GM19397 (cell line): ENCODE results near the gene GALR2.

Experiments
- ATAC-seq: cut with Tn5 transposase; IDR thresholded peaks from one replicate; pipeline ENCODE4 v1.9.1; 2021; ENCODE audit warnings: mild to moderate bottlenecking, moderate library complexity; ENCODE audit not compliant: unreplicated experiment

Gene GALR2

DNA sequence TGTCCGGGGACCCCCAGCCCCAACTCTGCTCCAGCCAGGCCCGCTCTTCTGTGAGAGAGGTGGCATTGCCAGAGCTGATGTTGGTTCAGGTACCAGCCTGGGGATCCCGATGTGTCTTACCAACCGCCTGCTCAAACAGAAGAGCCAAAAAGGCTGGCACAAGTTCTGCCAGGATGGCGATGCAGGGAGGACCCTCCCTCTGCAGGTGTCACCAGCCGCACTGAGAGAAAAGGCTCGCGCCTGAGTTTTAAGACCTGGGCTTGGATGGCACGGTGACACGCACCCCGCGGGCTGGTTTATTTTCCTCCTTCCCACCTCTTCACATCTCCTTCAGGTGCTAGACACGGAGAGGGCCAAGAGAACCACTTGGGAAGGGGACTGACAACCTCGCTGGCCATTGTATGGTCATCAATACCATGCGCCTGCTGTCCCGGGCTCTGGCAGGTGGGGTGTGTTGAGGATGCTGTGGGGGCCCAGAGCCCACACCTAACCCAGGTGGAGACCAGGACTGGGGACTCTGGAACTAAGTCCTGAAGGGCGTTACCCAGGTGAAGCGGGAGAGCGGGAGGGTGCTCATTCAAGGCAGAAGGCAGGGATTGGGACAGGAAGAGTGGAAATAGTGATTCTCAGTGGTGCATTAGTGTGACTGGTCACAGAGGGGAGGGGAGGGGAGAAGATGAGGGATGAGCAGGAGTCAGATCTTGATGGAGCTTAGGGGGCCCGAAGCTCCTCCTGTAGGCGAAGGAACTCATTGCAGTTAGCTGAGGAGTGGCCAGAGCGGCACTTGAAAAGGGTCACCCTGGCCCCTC lies 50.2 kb downstream of the GALR2 start:
- no peak for ATAC-seq

DNA sequence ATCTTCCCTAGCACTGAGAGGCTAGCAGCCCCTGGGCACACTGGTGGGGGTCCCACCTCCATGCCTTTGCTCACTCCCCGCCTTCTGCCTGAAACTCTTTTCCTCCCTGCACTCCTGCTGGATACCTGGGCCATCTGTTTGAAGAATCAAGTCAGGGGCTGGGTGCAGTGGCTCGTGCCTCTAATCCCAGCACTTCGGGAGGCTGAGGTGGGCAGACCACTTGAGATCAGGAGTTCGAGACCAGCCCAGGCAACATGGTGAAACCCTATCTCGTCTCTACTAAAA lies 50.8 kb downstream of the GALR2 start:
- no peak for ATAC-seq

DNA sequence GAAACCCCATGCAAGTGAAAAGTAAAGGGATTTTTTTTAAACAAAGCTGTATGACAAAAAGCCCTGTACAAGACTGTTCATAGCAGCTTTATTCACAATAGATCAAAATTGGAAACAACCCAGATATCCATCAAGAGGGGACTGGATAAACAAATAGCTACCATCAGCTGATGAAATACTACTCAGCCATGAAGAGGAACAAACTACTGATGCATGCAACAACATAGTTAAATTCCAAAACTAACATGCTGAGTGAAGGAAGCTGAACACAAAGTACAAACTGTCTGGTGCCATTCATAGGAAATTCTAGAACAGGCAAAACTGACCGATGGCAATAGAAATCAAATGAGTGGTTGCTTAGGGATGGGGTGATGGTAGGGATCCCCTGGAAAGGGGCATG lies 51.3 kb downstream of the GALR2 start:
- ATAC-seq: no peak
